AG04450 (cell line): ENCODE data around the gene CASP6. TPM values are rescaled to one million over a fixed set of nuclear protein-coding genes. Genes with fewer than 3 reads are reported as not detected.

ENCODE experiments used
- CTCF ChIA-PET: fragments of 300-600, 350-600 bp; formaldehyde crosslinking; extraction: SDS; loops from one replicate; lab custom pipeline; 2022; ENCODE audit warnings: antibody characterized with exemption, inconsistent platforms; lab: Charles Lee
- POLR2A ChIA-PET: fragments of 350-600 bp; formaldehyde crosslinking; extraction: SDS; loops from one replicate; lab custom pipeline; 2021; ENCODE audit warnings: antibody characterized with exemption, inconsistent platforms; lab: Yijun Ruan, JAX
- DNase-seq: peaks from one replicate; pipeline ENCODE4 v3.0.0-alpha.2; 2011; ENCODE audit warnings: low read depth, low spot score
- H3K27ac ChIP-seq: one replicate; pipeline ENCODE4 v1.5.1; 2012; ENCODE audit warnings: low read depth, low read length, control low read depth
- H3K27me3 ChIP-seq: one replicate; pipeline ENCODE4 v1.6.0; 2012; ENCODE audit warnings: low read length; ENCODE audit not compliant: control insufficient read depth, insufficient read depth
- H3K4me3 ChIP-seq: 2 replicates; pipeline ENCODE4 v1.5.1; 2011; ENCODE audit warnings: mild to moderate bottlenecking, low read depth, low read length, control low read depth
- H3K9me3 ChIP-seq: 2 replicates; pipeline ENCODE4 v1.5.1; 2012; ENCODE audit warnings: low read length; ENCODE audit not compliant: control insufficient read depth, insufficient read depth
- polyA plus RNA-seq: library from polyadenylated mRNA; depleted of rRNA; stranded (reverse); fragments of >200 nt; gene quantifications from 2 replicates; pipeline ENCODE4 v1.2.3, GENCODE V29; 2011; rRNA removed
- small RNA-seq: library from RNA; depleted of rRNA; stranded (forward); fragments of <200 nt; gene quantifications from one replicate; pipeline ENCODE3, GENCODE V24; 2012; ENCODE audit warnings: low read depth; ENCODE audit not compliant: insufficient read length
- TF ChIP-seq, protein P1 (sequence below): IDR thresholded peaks from 2 replicates; pipeline ENCODE4 v1.5.1; 2011; ENCODE audit warnings: low read depth, low read length, control low read depth, inconsistent platforms

CASP6 gene
- polyA plus RNA-seq, 1 experiment = 44.8 TPM

DNA sequence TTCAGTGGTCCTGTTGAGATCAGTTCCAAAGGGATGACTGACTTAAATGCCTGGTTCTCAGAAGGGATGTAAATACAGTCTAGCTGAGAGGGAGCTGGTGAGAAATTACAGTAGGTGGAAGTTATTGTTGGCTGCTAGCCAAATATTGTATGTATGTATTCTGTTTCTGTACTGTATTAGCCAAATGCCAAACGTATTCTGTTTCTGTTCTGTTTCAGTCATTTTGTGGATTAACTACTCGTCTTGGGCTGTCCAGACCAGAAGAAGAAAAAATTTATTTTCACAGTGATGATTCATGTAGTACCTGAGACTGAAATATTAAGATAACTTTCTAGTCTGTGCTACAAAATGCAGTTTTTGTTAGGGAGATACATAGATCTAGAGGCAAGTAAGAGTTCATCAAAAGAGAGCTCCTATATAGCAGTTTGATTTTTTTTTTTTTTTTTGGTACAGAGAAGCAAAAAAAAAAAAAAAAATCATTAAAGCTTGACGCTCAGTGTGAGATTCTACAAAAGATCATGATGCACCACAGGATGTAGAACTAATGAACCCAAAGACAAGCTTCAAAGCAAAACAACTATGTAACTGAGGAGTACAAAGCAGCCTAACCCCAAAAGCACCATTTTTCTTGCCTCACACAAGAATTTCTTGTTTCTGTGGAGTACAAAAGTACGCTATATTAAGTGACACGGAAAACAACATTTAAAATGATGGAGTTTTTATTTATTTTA lies 54.8 kb downstream of the CASP6 start:
- POLR2A ChIA-PET = interaction anchor here (0.6 kb wide), 1 partner anchor 62 kb away, joined by 5 read pairs; no protein-coding TSS in a partner anchor
- no peaks in the 10 kb centered on the region; the same call in 1 of the 2 replicates for H3K9me3 ChIP-seq
- no peak overlapping the region for H3K4me3 ChIP-seq
- no peaks in the 10 kb centered on the region for H3K27me3 ChIP-seq
- DNase-seq = no peak
- H3K27ac ChIP-seq = no peak overlapping the region
- TF ChIP-seq, protein P1, sequence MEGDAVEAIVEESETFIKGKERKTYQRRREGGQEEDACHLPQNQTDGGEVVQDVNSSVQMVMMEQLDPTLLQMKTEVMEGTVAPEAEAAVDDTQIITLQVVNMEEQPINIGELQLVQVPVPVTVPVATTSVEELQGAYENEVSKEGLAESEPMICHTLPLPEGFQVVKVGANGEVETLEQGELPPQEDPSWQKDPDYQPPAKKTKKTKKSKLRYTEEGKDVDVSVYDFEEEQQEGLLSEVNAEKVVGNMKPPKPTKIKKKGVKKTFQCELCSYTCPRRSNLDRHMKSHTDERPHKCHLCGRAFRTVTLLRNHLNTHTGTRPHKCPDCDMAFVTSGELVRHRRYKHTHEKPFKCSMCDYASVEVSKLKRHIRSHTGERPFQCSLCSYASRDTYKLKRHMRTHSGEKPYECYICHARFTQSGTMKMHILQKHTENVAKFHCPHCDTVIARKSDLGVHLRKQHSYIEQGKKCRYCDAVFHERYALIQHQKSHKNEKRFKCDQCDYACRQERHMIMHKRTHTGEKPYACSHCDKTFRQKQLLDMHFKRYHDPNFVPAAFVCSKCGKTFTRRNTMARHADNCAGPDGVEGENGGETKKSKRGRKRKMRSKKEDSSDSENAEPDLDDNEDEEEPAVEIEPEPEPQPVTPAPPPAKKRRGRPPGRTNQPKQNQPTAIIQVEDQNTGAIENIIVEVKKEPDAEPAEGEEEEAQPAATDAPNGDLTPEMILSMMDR = no peak
- CTCF ChIA-PET = interaction anchor here (1.0 to 1.4 kb wide), 3 partner anchors 13 to 215 kb away, joined by 3 to 12 read pairs (median 4); partner anchors contain the start of gene SEC24B

GRCh38 chr4:109645874-109646710 lies 57.2 kb downstream of the CASP6 start:
- ChIA-PET POLR2A (interaction anchor here (0.6 kb wide), 1 partner anchor 56 kb away, joined by 4 read pairs; no protein-coding TSS in a partner anchor), CTCF (interaction anchor here (0.8 kb wide), 1 partner anchor 14 kb away, joined by 3 read pairs; no protein-coding TSS in a partner anchor)
- no peak for DNase-seq
- TF ChIP-seq, protein P1 = no peak
- H3K4me3 ChIP-seq = no peak overlapping the region
- no peak overlapping the region for H3K27ac ChIP-seq
- H3K9me3 ChIP-seq = no peaks in the 10 kb centered on the region
- no peaks in the 10 kb centered on the region for H3K27me3 ChIP-seq

GRCh38 chr4:109640644-109641043 lies 62.6 kb downstream of the CASP6 start:
- Histone ChIP-seq H3K27ac (no peak overlapping the region), H3K9me3 (no peaks in the 10 kb centered on the region), H3K4me3 (no peak overlapping the region), H3K27me3 (no peaks in the 10 kb centered on the region)
- no peak for DNase-seq
- POLR2A ChIA-PET = no interaction called here
- CTCF ChIA-PET = no interaction called here
- TF ChIP-seq, protein P1 = no peak

Small RNA genes within 50 kb of the gene (small RNA-seq; reads per million reads assigned to genes)
- gene HIGD1AP14 = not detected

Other genes starting within 250 kb of the CASP6 start
- 13.7 and 16.8 TPM in 2 replicates for gene MCUB, start 143.2 kb downstream of the CASP6 start, polyA plus RNA-seq
- 47.5 and 52.3 TPM in 2 replicates for gene PLA2G12A, start 26.6 kb upstream of the CASP6 start, polyA plus RNA-seq
- gene CFI, start 98.6 kb upstream of the CASP6 start, polyA plus RNA-seq = 0.46 and 0.53 TPM in 2 replicates
- 18.3 and 23.7 TPM in 2 replicates for gene GAR1, start 112.3 kb upstream of the CASP6 start, polyA plus RNA-seq
- 0.07 and 0.15 TPM in 2 replicates for gene RRH, start 124.5 kb upstream of the CASP6 start, polyA plus RNA-seq
- not detected in 2 replicates for gene LRIT3, start 144.7 kb upstream of the CASP6 start, polyA plus RNA-seq
- gene EGF, start 209.4 kb upstream of the CASP6 start, polyA plus RNA-seq = 0.14 TPM in 2 replicates